ENCODE results near the gene CUTC.

GRCh38 chr10:99689461-99689860 is 42.6 kb upstream of the CUTC start:
- no peak for TF ChIP-seq TAF1 (IDR thresholded peaks at IDR 0.05; ENCODE audit: low read depth, low read length)
- TF ChIP-seq POLR2A (IDR thresholded peaks at IDR 0.05; ENCODE audit: low read depth, low read length) = no peak

All from GM12891 (cell line).